Suprapubic skin (tissue), 4 donors: ENCODE data around the gene POPDC2.

ENCODE experiments used
- EP300 ChIP-seq: sonication (generic); formaldehyde crosslinking; IDR thresholded peaks from one replicate; pipeline ENCODE4 v1.6.1; 2017; ENCODE audit warnings: antibody characterized with exemption
- POLR2A ChIP-seq, 2 donors: fragments of 450-650 bp; IDR thresholded peaks; one replicate each; pipeline ENCODE4 v1.6.1; 2017; ENCODE audit warnings: antibody characterized with exemption in 2 of 2, mild to moderate bottlenecking in 2 of 2, moderate library complexity in 2 of 2
- POLR2AphosphoS5 ChIP-seq, 3 donors: sonication (generic); formaldehyde crosslinking; IDR thresholded peaks; one replicate each; pipeline ENCODE4 v1.6.1; 2017; ENCODE audit warnings: antibody characterized with exemption in 3 of 3
- TF ChIP-seq, protein P1 (sequence below), 2 donors: fragments of 200-600 bp in 1 of 2; fragments of 450-650 bp in 1 of 2; sonication (generic) in 1 of 2; IDR thresholded peaks; one replicate each; pipeline ENCODE4 v1.5.1; 2016 to 2019; ENCODE audit warnings: antibody characterized with exemption in 2 of 2, mild to moderate bottlenecking in 1 of 2, moderate library complexity in 1 of 2

DNA sequence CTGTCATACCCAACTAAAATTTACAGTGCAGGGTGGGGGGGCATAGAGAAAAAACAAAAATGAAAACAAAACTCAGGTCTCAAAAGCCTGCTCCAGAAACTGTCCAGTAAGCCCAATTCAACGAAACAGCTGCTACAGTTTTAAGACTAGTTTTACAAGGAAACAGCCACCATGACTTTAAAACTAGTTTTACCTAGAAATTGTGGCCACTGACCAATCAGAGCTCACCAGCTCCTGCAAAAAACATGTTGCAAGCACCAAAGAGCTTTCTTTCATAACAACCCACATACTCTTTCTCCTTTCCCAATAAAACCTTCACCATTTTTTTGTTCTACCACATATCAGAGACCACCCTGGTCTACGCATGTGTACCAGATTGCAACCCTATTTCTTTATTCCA, 35.1 kb upstream of the POPDC2 start:
- TF ChIP-seq, protein P1, sequence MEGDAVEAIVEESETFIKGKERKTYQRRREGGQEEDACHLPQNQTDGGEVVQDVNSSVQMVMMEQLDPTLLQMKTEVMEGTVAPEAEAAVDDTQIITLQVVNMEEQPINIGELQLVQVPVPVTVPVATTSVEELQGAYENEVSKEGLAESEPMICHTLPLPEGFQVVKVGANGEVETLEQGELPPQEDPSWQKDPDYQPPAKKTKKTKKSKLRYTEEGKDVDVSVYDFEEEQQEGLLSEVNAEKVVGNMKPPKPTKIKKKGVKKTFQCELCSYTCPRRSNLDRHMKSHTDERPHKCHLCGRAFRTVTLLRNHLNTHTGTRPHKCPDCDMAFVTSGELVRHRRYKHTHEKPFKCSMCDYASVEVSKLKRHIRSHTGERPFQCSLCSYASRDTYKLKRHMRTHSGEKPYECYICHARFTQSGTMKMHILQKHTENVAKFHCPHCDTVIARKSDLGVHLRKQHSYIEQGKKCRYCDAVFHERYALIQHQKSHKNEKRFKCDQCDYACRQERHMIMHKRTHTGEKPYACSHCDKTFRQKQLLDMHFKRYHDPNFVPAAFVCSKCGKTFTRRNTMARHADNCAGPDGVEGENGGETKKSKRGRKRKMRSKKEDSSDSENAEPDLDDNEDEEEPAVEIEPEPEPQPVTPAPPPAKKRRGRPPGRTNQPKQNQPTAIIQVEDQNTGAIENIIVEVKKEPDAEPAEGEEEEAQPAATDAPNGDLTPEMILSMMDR (IDR thresholded peaks at IDR 0.05) = no peak
- no peak for TF ChIP-seq POLR2A (IDR thresholded peaks at IDR 0.05)
- TF ChIP-seq POLR2AphosphoS5 (IDR thresholded peaks at IDR 0.05) = no peak
- no peak for TF ChIP-seq EP300
